Endothelial cell (in vitro differentiated cells): ENCODE data around the gene PPRC1. TPM values are rescaled to one million over a fixed set of nuclear protein-coding genes. Genes with fewer than 3 reads are reported as not detected.
A peak's percentile ranks its signal among the peaks of the same experiment; 100 is the strongest.

Experiments
- DNase-seq: peaks from one replicate; pipeline ENCODE4 v3.0.0; 2021; ENCODE audit warnings: low spot score
- H3K27ac Mint-ChIP-seq: one replicate; pipeline ENCODE4 v1.8.0; 2021; ENCODE audit warnings: mixed read lengths, inconsistent platforms; ENCODE audit not compliant: unreplicated experiment
- H3K27me3 Mint-ChIP-seq: one replicate; pipeline ENCODE4 v1.8.0; 2021; ENCODE audit warnings: mild to moderate bottlenecking, moderate library complexity, mixed read lengths, inconsistent platforms; ENCODE audit not compliant: unreplicated experiment
- H3K36me3 Mint-ChIP-seq: one replicate; pipeline ENCODE4 v1.8.0; 2021; ENCODE audit warnings: mild to moderate bottlenecking, low read depth, mixed read lengths, inconsistent platforms; ENCODE audit not compliant: unreplicated experiment
- H3K4me1 Mint-ChIP-seq: one replicate; pipeline ENCODE4 v1.8.0; 2021; ENCODE audit warnings: mild to moderate bottlenecking, mixed read lengths, inconsistent platforms; ENCODE audit not compliant: unreplicated experiment
- H3K4me3 Mint-ChIP-seq: one replicate; pipeline ENCODE4 v1.8.0; 2021; ENCODE audit warnings: mild to moderate bottlenecking, mixed read lengths, inconsistent platforms; ENCODE audit not compliant: unreplicated experiment
- H3K9me3 Mint-ChIP-seq: one replicate; pipeline ENCODE4 v1.8.0; 2021; ENCODE audit warnings: mixed read lengths, inconsistent platforms; ENCODE audit not compliant: unreplicated experiment
- CTCF ChIP-seq: fragments of 200-600 bp; sonication (generic); IDR thresholded peaks from one replicate; pipeline ENCODE4 v1.5.0; 2021; ENCODE audit warnings: antibody characterized with exemption; ENCODE audit not compliant: unreplicated experiment
- total RNA-seq: library from RNA; stranded (reverse); fragmentation: NEBNext Ultra II Directional; extraction: Animal tissue kit (Norgen Biotek cat#: 25700); gene quantifications from one replicate; pipeline ENCODE4 v1.2.1, GENCODE V29; 2021; ENCODE audit not compliant: unreplicated experiment

The PPRC1 gene
- total RNA-seq, 1 donor from 2014 or later: 29.9 TPM

GRCh38 chr10:102153093-102153620 lies 20.3 kb downstream of the PPRC1 start:
- peaks cover 15% of the 10 kb centered on the region for H3K4me1 Mint-ChIP-seq
- peaks cover 18% of the 10 kb centered on the region for H3K36me3 Mint-ChIP-seq
- no peak for TF ChIP-seq CTCF
- peak overlapping the region; percentile 90 for H3K4me3 Mint-ChIP-seq
- H3K9me3 Mint-ChIP-seq: no peaks in the 10 kb centered on the region
- DNase-seq: no peak
- H3K27me3 Mint-ChIP-seq: peaks cover 8% of the 10 kb centered on the region
- peak overlapping the region; percentile 74 for H3K27ac Mint-ChIP-seq

GRCh38 chr10:102154466-102155116 lies 21.8 kb downstream of the PPRC1 start:
- no peak overlapping the region for H3K27ac Mint-ChIP-seq
- peaks cover 8% of the 10 kb centered on the region for H3K27me3 Mint-ChIP-seq
- DNase-seq: no peak
- peaks cover 20% of the 10 kb centered on the region for H3K36me3 Mint-ChIP-seq
- peaks cover 15% of the 10 kb centered on the region for H3K4me1 Mint-ChIP-seq
- no peaks in the 10 kb centered on the region for H3K9me3 Mint-ChIP-seq
- no peak for TF ChIP-seq CTCF
- no peak overlapping the region for H3K4me3 Mint-ChIP-seq

GRCh38 chr10:102157224-102157623 lies 24.4 kb downstream of the PPRC1 start:
- Mint-ChIP-seq H3K27ac (no peak overlapping the region), H3K36me3 (peaks cover 32% of the 10 kb centered on the region), H3K9me3 (no peaks in the 10 kb centered on the region), H3K4me1 (peaks cover 9% of the 10 kb centered on the region), H3K4me3 (no peak overlapping the region), H3K27me3 (peaks cover 3% of the 10 kb centered on the region)
- no peak for TF ChIP-seq CTCF
- no peak for DNase-seq

- Mint-ChIP-seq H3K4me3 (peak overlapping the region; percentile 23), H3K9me3 (no peaks in the 10 kb centered on the region), H3K36me3 (peaks cover 39% of the 10 kb centered on the region), H3K4me1 (no peaks in the 10 kb centered on the region), H3K27me3 (peaks cover 3% of the 10 kb centered on the region), H3K27ac (no peak overlapping the region)
- no peak for DNase-seq
- TF ChIP-seq CTCF: no peak
Observed at GRCh38 chr10:102159051-102159597, 26.3 kb downstream of the PPRC1 start.

GRCh38 chr10:102159831-102160230 lies 27.0 kb downstream of the PPRC1 start:
- Mint-ChIP-seq H3K36me3 (peaks cover 39% of the 10 kb centered on the region), H3K4me1 (no peaks in the 10 kb centered on the region), H3K9me3 (no peaks in the 10 kb centered on the region), H3K27me3 (peaks cover 3% of the 10 kb centered on the region), H3K27ac (no peak overlapping the region), H3K4me3 (no peak overlapping the region)
- no peak for TF ChIP-seq CTCF
- no peak for DNase-seq
